Measurements from ENCODE around the gene ZNF532.
"Not testable (repeated sequence)": the region's sequence is repeated elsewhere in the genome, so short reads cannot be mapped to it uniquely, and the experiment has no call there.

The ZNF532 gene

DNA sequence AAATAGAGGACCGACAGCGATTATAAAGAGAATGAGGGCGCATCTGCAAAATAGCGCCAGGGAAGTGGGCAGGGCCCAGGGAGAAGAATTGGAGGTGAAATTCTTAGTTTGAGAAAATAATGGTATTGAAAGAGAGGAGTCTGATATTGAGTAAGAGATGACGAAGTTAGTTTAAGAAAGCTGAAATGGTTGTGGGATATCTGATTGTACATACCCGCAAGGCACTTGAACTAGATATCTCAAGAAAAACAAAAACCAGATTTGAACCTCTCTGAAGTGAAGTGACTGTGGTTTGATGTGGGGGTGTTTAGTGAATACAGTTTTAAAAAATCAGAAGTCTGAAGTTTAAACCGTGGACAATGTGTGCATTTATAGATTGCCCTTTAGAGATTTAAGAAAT lies 38.9 kb downstream of the ZNF532 start:
- H3K9ac ChIP-seq (ENCODE audit: low read depth, low read length), result no peak overlapping the region
- H3K36me3 ChIP-seq (ENCODE audit: insufficient read depth, low read length), result peaks cover 70% of the 10 kb centered on the region
- no peak overlapping the region for H3K4me3 ChIP-seq (ENCODE audit: low read length)
- WGBS, result 95% methylated on average over 7 of the region's 7 CpGs
- peaks cover 17% of the 10 kb centered on the region for H3K4me1 ChIP-seq (ENCODE audit: insufficient read depth, low read length)
- no peaks in the 10 kb centered on the region for H3K9me3 ChIP-seq (ENCODE audit: insufficient read depth, low read depth, low read length)
- H3K27me3 ChIP-seq (ENCODE audit: insufficient read depth, low read length), result no peaks in the 10 kb centered on the region
- H3K27ac ChIP-seq (ENCODE audit: low read depth, low read length), result no peak overlapping the region

DNA sequence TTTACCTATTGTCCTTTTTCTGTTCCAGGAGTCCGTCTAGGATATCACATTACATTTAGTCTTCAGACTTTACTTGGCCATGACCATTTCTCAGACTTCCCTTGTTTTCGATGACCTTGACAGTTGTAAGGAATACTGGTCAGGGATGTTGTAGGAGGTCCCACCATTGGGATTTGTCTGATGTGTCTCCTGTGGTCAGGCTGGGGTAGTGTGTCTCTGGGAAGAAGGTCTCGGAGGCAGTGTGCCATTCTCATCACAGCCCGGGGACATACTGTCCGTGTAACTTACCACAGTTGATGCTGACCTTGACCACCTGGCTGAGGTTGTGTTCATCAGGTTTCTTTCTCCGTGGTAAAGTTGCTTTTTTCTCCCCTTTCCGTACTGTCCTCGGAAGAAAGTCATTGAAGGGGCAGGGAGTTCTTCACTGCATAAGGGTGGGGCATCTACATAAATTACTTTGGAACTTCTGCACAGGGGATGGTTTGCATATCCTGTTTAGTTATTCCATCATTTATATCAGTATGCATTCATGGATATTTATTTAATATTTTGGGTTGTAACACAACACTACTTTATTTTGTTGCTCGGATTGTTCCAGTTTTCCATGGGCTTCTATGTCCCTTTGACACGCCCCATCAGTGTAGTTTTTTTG lies 41.2 kb downstream of the ZNF532 start:
- H3K27ac ChIP-seq (ENCODE audit: low read depth, low read length), result no peak overlapping the region
- H3K4me1 ChIP-seq (ENCODE audit: insufficient read depth, low read length), result peaks cover 29% of the 10 kb centered on the region
- no peaks in the 10 kb centered on the region for H3K9me3 ChIP-seq (ENCODE audit: insufficient read depth, low read depth, low read length)
- peaks cover 62% of the 10 kb centered on the region for H3K36me3 ChIP-seq (ENCODE audit: insufficient read depth, low read length)
- no peak overlapping the region for H3K9ac ChIP-seq (ENCODE audit: low read depth, low read length)
- 89% methylated on average over 8 of the region's 10 CpGs for WGBS
- no peak overlapping the region for H3K4me3 ChIP-seq (ENCODE audit: low read length)
- no peaks in the 10 kb centered on the region for H3K27me3 ChIP-seq (ENCODE audit: insufficient read depth, low read length)

DNA sequence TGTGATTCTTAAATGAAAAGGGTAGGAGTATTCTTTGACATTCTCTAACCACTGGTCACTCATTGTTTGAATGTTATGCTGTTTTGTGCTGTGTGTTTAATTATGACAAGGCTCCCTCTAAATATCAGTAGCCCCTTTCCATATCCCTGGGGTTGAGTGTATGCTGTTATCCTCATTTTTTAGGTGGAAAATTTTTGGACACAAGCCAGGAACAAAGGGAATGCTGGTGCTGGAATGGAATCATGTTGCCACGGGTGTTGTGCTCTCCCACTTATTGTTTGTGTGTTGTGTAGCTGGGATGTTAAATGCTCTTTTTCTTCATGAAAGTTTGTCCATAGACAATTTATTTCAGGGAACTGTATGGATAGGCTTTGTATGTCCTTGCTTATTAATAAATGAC lies 43.3 kb downstream of the ZNF532 start:
- WGBS, result 94% methylated on average over 1 of the region's 1 CpG

GRCh38 chr18:58909521-58909920 lies 44.8 kb downstream of the ZNF532 start:
- Histone ChIP-seq H3K36me3 (ENCODE audit: insufficient read depth, low read length) (peaks cover 50% of the 10 kb centered on the region), H3K27me3 (ENCODE audit: insufficient read depth, low read length) (no peaks in the 10 kb centered on the region), H3K4me1 (ENCODE audit: insufficient read depth, low read length) (peaks cover 56% of the 10 kb centered on the region), H3K27ac (ENCODE audit: low read depth, low read length) (no peak overlapping the region), H3K4me3 (ENCODE audit: low read length) (no peak overlapping the region), H3K9ac (ENCODE audit: low read depth, low read length) (no peak overlapping the region), H3K9me3 (ENCODE audit: insufficient read depth, low read depth, low read length) (no peaks in the 10 kb centered on the region)
- 85% methylated on average over 8 of the region's 8 CpGs for WGBS

More for the DNA sequence above, 43.3 kb downstream of the ZNF532 start:
- Histone ChIP-seq H3K27ac (ENCODE audit: low read depth, low read length) (no peak overlapping the region), H3K9ac (ENCODE audit: low read depth, low read length) (no peak overlapping the region), H3K4me3 (ENCODE audit: low read length) (no peak overlapping the region), H3K4me1 (ENCODE audit: insufficient read depth, low read length) (peaks cover 50% of the 10 kb centered on the region), H3K9me3 (ENCODE audit: insufficient read depth, low read depth, low read length) (no peaks in the 10 kb centered on the region), H3K36me3 (ENCODE audit: insufficient read depth, low read length) (peaks cover 51% of the 10 kb centered on the region), H3K27me3 (ENCODE audit: insufficient read depth, low read length) (no peaks in the 10 kb centered on the region)

GRCh38 chr18:58911241-58911640 lies 46.6 kb downstream of the ZNF532 start:
- peak overlapping the region; percentile 32 for H3K27ac ChIP-seq (ENCODE audit: low read depth, low read length)
- no peaks in the 10 kb centered on the region for H3K9me3 ChIP-seq (ENCODE audit: insufficient read depth, low read depth, low read length)
- peaks cover 73% of the 10 kb centered on the region for H3K4me1 ChIP-seq (ENCODE audit: insufficient read depth, low read length)
- H3K9ac ChIP-seq (ENCODE audit: low read depth, low read length), result 0 out of 2 replicates have a peak overlapping the region, but pooled peaks have one; percentile 23
- H3K36me3 ChIP-seq (ENCODE audit: insufficient read depth, low read length), result peaks cover 49% of the 10 kb centered on the region
- 88% methylated on average over 4 of the region's 4 CpGs for WGBS
- H3K4me3 ChIP-seq (ENCODE audit: low read length), result no peak overlapping the region
- H3K27me3 ChIP-seq (ENCODE audit: insufficient read depth, low read length), result no peaks in the 10 kb centered on the region

- WGBS, result 58% methylated on average over 8 of the region's 8 CpGs
- Histone ChIP-seq H3K4me3 (ENCODE audit: low read length) (no peak overlapping the region), H3K9me3 (ENCODE audit: insufficient read depth, low read depth, low read length) (no peaks in the 10 kb centered on the region), H3K4me1 (ENCODE audit: insufficient read depth, low read length) (peaks cover 79% of the 10 kb centered on the region), H3K9ac (ENCODE audit: low read depth, low read length) (0 out of 2 replicates have a peak overlapping the region, but pooled peaks have one; percentile 23), H3K36me3 (ENCODE audit: insufficient read depth, low read length) (peaks cover 52% of the 10 kb centered on the region), H3K27me3 (ENCODE audit: insufficient read depth, low read length) (no peaks in the 10 kb centered on the region), H3K27ac (ENCODE audit: low read depth, low read length) (no peak overlapping the region; the same call in 1 of the 2 replicates)
These were observed 47.1 kb downstream of the ZNF532 start for GRCh38 chr18:58911766-58912165.

DNA sequence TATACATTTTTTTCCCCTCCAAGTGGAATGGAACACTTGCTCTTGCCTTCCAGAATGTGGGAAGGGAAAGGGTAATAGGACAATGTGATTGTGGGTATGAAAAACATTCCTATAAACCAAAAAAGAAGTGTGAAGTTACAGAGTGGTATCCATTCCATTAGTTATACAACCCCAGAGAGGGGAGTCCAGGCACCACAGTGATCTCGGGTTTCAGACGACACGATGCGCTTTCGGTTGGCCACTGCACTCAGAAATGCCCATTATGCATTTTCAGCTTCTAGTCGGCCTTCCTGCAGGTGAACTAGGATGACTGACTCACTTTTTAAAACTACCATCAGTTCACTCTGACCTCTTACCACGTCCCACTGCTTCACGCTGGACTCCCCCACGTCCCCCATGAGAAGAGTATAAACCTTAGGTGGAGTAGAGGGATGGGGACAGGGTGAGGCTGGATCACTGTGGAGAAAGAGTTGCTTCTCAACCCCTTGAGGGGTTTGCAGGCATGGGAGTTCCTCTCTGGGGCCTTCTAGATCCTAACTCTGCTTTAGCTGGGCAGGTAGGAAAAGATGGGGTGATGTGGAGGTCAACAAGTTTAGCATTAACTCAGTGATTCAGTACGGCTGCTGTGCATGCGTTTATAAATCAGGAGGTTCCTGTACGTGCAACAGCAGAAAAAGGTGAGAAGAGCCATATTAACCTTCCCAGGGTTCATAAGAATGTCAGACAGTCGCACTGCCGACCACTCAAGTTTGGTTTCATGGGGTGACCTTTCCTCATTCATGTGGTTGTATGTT lies 50.5 kb downstream of the ZNF532 start:
- Histone ChIP-seq H3K4me3 (ENCODE audit: low read length) (no peak overlapping the region), H3K36me3 (ENCODE audit: insufficient read depth, low read length) (peaks cover 68% of the 10 kb centered on the region), H3K27me3 (ENCODE audit: insufficient read depth, low read length) (no peaks in the 10 kb centered on the region), H3K4me1 (ENCODE audit: insufficient read depth, low read length) (peaks cover 55% of the 10 kb centered on the region), H3K27ac (ENCODE audit: low read depth, low read length) (0 out of 2 replicates have a peak overlapping the region, but pooled peaks have one; percentile 28), H3K9me3 (ENCODE audit: insufficient read depth, low read depth, low read length) (no peaks in the 10 kb centered on the region), H3K9ac (ENCODE audit: low read depth, low read length) (no peak overlapping the region)
- WGBS, result 85% methylated on average over 14 of the region's 14 CpGs

- WGBS, result 71% methylated on average over 1 of the region's 1 CpG
- Histone ChIP-seq H3K36me3 (ENCODE audit: insufficient read depth, low read length) (peaks cover 70% of the 10 kb centered on the region), H3K4me3 (ENCODE audit: low read length) (no peak overlapping the region), H3K27me3 (ENCODE audit: insufficient read depth, low read length) (no peaks in the 10 kb centered on the region), H3K4me1 (ENCODE audit: insufficient read depth, low read length) (peaks cover 49% of the 10 kb centered on the region), H3K9ac (ENCODE audit: low read depth, low read length) (no peak overlapping the region), H3K27ac (ENCODE audit: low read depth, low read length) (no peak overlapping the region), H3K9me3 (ENCODE audit: insufficient read depth, low read depth, low read length) (no peaks in the 10 kb centered on the region)
These were observed 51.3 kb downstream of the ZNF532 start for GRCh38 chr18:58915995-58916394.

DNA sequence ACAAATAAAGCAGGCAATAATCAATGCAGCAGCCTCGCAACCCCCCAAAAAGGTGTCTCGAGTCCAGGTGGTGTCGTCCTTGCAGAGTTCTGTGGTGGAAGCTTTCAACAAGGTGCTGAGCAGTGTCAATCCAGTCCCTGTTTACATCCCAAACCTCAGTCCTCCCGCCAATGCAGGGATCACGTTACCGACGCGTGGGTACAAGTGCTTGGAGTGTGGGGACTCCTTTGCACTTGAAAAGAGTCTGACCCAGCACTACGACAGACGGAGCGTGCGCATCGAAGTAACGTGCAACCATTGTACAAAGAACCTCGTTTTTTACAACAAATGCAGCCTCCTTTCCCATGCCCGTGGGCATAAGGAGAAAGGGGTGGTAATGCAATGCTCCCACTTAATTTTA lies 55.3 kb downstream of the ZNF532 start:
- not testable (repeated sequence) for H3K27ac ChIP-seq (ENCODE audit: low read depth, low read length); H3K9me3 ChIP-seq (ENCODE audit: insufficient read depth, low read depth, low read length); H3K27me3 ChIP-seq (ENCODE audit: insufficient read depth, low read length); H3K4me3 ChIP-seq (ENCODE audit: low read length); H3K9ac ChIP-seq (ENCODE audit: low read depth, low read length)
- H3K36me3 ChIP-seq (ENCODE audit: insufficient read depth, low read length), result peaks cover 97% of the 10 kb centered on the region
- peaks cover 19% of the 10 kb centered on the region for H3K4me1 ChIP-seq (ENCODE audit: insufficient read depth, low read length)
- 96% methylated on average over 14 of the region's 16 CpGs for WGBS

GRCh38 chr18:58922995-58923394 lies 58.3 kb downstream of the ZNF532 start:
- H3K27me3 ChIP-seq (ENCODE audit: insufficient read depth, low read length), result no peaks in the 10 kb centered on the region
- H3K36me3 ChIP-seq (ENCODE audit: insufficient read depth, low read length), result peaks cover 80% of the 10 kb centered on the region
- H3K4me3 ChIP-seq (ENCODE audit: low read length), result no peak overlapping the region
- H3K4me1 ChIP-seq (ENCODE audit: insufficient read depth, low read length), result peaks cover 28% of the 10 kb centered on the region
- H3K9me3 ChIP-seq (ENCODE audit: insufficient read depth, low read depth, low read length), result no peaks in the 10 kb centered on the region
- no peak overlapping the region for H3K9ac ChIP-seq (ENCODE audit: low read depth, low read length)
- H3K27ac ChIP-seq (ENCODE audit: low read depth, low read length), result no peak overlapping the region
- 96% methylated on average over 10 of the region's 10 CpGs for WGBS

- peaks cover 70% of the 10 kb centered on the region for H3K36me3 ChIP-seq (ENCODE audit: insufficient read depth, low read length)
- peaks cover 43% of the 10 kb centered on the region for H3K4me1 ChIP-seq (ENCODE audit: insufficient read depth, low read length)
- no peaks in the 10 kb centered on the region for H3K9me3 ChIP-seq (ENCODE audit: insufficient read depth, low read depth, low read length)
- WGBS, result over 99% methylated on average over 2 of the region's 3 CpGs
- no peaks in the 10 kb centered on the region for H3K27me3 ChIP-seq (ENCODE audit: insufficient read depth, low read length)
- H3K27ac ChIP-seq (ENCODE audit: low read depth, low read length), result no peak overlapping the region
- H3K4me3 ChIP-seq (ENCODE audit: low read length), result no peak overlapping the region
- H3K9ac ChIP-seq (ENCODE audit: low read depth, low read length), result no peak overlapping the region
These were observed 59.8 kb downstream of the ZNF532 start for GRCh38 chr18:58924473-58924872.
